Measurements from ENCODE around the gene CCDC191. TPM values are rescaled to one million over a fixed set of nuclear protein-coding genes. Genes with fewer than 3 reads are reported as not detected.

CCDC191 gene
- total RNA-seq, 3 donors from 2014 or later (not counting 1 experiment from before 2014, with no cell fraction given): 5.5 to 6.4 (median 5.7) TPM

DNA sequence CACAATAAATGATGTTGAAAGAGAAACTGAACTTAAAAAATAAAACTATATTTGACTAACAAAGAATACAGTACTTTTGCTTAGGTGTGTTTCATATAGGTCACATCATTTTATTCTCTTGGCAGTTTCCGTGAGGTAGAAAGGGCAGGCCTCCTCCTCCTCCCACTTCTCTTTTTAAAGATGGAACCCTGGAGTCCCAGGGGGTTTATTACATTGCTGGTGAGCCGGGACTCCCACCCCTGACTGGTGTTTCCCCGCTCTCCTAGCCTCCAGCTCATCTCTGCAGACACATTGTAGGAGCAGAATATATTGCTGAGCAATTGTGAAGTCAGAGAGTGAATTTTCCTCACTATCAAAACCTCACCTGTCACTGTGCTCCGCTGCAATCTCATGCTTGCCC, 78.5 kb downstream of the CCDC191 start:
- H3K27me3 Mint-ChIP-seq (ENCODE audit: low read depth in 2 of 2): peaks cover 0 to 5% of the 10 kb centered on the region in 2 donors
- WGBS (ENCODE audit: insufficient coverage): 89% methylated on average over 3 of the region's 4 CpGs
- TF ChIP-seq CTCF (IDR thresholded peaks at IDR 0.05): no peak

GRCh38 chr3:113968986-113969385, 87.3 kb downstream of the CCDC191 start:
- no peak overlapping the region for H3K4me3 ChIP-seq (ENCODE audit: low read length)
- Mint-ChIP-seq H3K36me3 (peaks cover 32% of the 10 kb centered on the region), H3K9me3 (peaks cover 10 to 15% of the 10 kb centered on the region in 2 donors), H3K4me1 (no peaks in the 10 kb centered on the region), H3K27ac (no peak overlapping the region), H3K27me3 (ENCODE audit: low read depth in 2 of 2) (peaks cover 0 to 9% of the 10 kb centered on the region in 2 donors), H3K4me3 (no peak overlapping the region)
- 93% methylated on average over 2 of the region's 2 CpGs for WGBS (ENCODE audit: insufficient coverage)
- ATAC-seq (no peak), DNase-seq (no peak)
- H3K36me3 ChIP-seq (ENCODE audit: control insufficient read depth, insufficient read depth, low read length): no peaks in the 10 kb centered on the region
- TF ChIP-seq CTCF (IDR thresholded peaks at IDR 0.05): no peak
- no peak overlapping the region for H3K27ac ChIP-seq (ENCODE audit: low read length)
- H3K9me3 ChIP-seq (ENCODE audit: control insufficient read depth, insufficient read depth, low read length): no peaks in the 10 kb centered on the region
- intact Hi-C loops (cut with micrococcal nuclease): no loop called here
- H3K27me3 ChIP-seq (ENCODE audit: control insufficient read depth, insufficient read depth, low read length): no peaks in the 10 kb centered on the region
- H3K4me1 ChIP-seq (ENCODE audit: control insufficient read depth, insufficient read depth, low read length): no peaks in the 10 kb centered on the region

More for the DNA sequence above, 78.5 kb downstream of the CCDC191 start:
- DNase-seq (no peak), ATAC-seq (no peak)
- Mint-ChIP-seq H3K9me3 (peaks cover 8 to 12% of the 10 kb centered on the region in 2 donors), H3K27ac (no peak overlapping the region), H3K36me3 (peaks cover 21% of the 10 kb centered on the region), H3K4me1 (no peaks in the 10 kb centered on the region), H3K4me3 (no peak overlapping the region)
- H3K9me3 ChIP-seq (ENCODE audit: control insufficient read depth, insufficient read depth, low read length): peaks cover 5% of the 10 kb centered on the region
- no peaks in the 10 kb centered on the region for H3K27me3 ChIP-seq (ENCODE audit: control insufficient read depth, insufficient read depth, low read length)
- no peak overlapping the region for H3K27ac ChIP-seq (ENCODE audit: low read length)
- H3K36me3 ChIP-seq (ENCODE audit: control insufficient read depth, insufficient read depth, low read length): peaks cover 7% of the 10 kb centered on the region
- intact Hi-C loops (cut with micrococcal nuclease): no loop called here
- H3K4me1 ChIP-seq (ENCODE audit: control insufficient read depth, insufficient read depth, low read length): no peaks in the 10 kb centered on the region
- no peak overlapping the region for H3K4me3 ChIP-seq (ENCODE audit: low read length)

GRCh38 chr3:113966172-113966571, 90.2 kb downstream of the CCDC191 start:
- H3K9me3 Mint-ChIP-seq: no peaks in the 10 kb centered on the region
- H3K36me3 Mint-ChIP-seq: peaks cover 6% of the 10 kb centered on the region
- 96% methylated on average over 2 of the region's 2 CpGs for WGBS (ENCODE audit: insufficient coverage)
- H3K4me3 Mint-ChIP-seq: no peak overlapping the region
- Histone ChIP-seq H3K27ac (ENCODE audit: low read length) (no peak overlapping the region), H3K36me3 (ENCODE audit: control insufficient read depth, insufficient read depth, low read length) (no peaks in the 10 kb centered on the region), H3K9me3 (ENCODE audit: control insufficient read depth, insufficient read depth, low read length) (no peaks in the 10 kb centered on the region), H3K27me3 (ENCODE audit: control insufficient read depth, insufficient read depth, low read length) (no peaks in the 10 kb centered on the region), H3K4me3 (ENCODE audit: low read length) (no peak overlapping the region), H3K4me1 (ENCODE audit: control insufficient read depth, insufficient read depth, low read length) (no peaks in the 10 kb centered on the region)
- no peak for TF ChIP-seq CTCF (IDR thresholded peaks at IDR 0.05)
- H3K27ac Mint-ChIP-seq: no peak overlapping the region
- DNase-seq: no peak
- no peaks in the 10 kb centered on the region for H3K27me3 Mint-ChIP-seq (ENCODE audit: low read depth in 2 of 2)
- intact Hi-C loops (cut with micrococcal nuclease): no loop called here
- ATAC-seq: no peak
- no peaks in the 10 kb centered on the region for H3K4me1 Mint-ChIP-seq

DNA sequence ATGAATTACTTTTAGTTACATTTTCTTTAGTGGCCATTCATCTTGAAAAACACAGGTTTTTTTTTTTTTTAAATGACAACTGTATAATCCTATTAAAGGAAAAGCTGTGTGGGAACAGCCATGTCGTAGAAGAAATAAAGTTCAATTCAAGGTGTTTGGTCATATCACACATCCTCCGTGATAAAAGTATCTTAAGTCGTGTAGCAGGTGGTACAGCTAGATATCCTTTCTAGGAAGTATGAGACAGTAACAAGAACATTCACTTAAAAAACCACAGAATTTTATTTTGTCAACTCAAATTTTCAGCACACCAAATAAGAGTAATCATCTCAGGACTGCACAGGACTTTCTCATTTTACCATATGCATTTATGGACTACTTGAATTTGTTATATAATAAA, 92.4 kb downstream of the CCDC191 start:
- Mint-ChIP-seq H3K4me1 (no peaks in the 10 kb centered on the region), H3K36me3 (no peaks in the 10 kb centered on the region), H3K9me3 (no peaks in the 10 kb centered on the region), H3K4me3 (no peak overlapping the region), H3K27me3 (ENCODE audit: low read depth in 2 of 2) (no peaks in the 10 kb centered on the region), H3K27ac (no peak overlapping the region)
- H3K4me3 ChIP-seq (ENCODE audit: low read length): no peak overlapping the region
- H3K4me1 ChIP-seq (ENCODE audit: control insufficient read depth, insufficient read depth, low read length): no peaks in the 10 kb centered on the region
- TF ChIP-seq CTCF (IDR thresholded peaks at IDR 0.05): no peak
- no peak overlapping the region for H3K27ac ChIP-seq (ENCODE audit: low read length)
- DNase-seq (no peak), ATAC-seq (no peak)
- H3K27me3 ChIP-seq (ENCODE audit: control insufficient read depth, insufficient read depth, low read length): no peaks in the 10 kb centered on the region
- no peaks in the 10 kb centered on the region for H3K36me3 ChIP-seq (ENCODE audit: control insufficient read depth, insufficient read depth, low read length)
- no peaks in the 10 kb centered on the region for H3K9me3 ChIP-seq (ENCODE audit: control insufficient read depth, insufficient read depth, low read length)
- 80% methylated on average over 2 of the region's 3 CpGs for WGBS (ENCODE audit: insufficient coverage)
- intact Hi-C loops (cut with micrococcal nuclease): no loop called here
